Esophagus muscularis mucosa (tissue), 4 donors: Measurements from ENCODE around the gene SCGB1C1. TPM values are rescaled to one million over a fixed set of nuclear protein-coding genes. Genes with fewer than 3 reads are reported as not detected.
"Not testable (repeated sequence)": the region's sequence is repeated elsewhere in the genome, so short reads cannot be mapped to it uniquely, and the experiment has no call there.

Experiments
- DNase-seq: peaks from one replicate; pipeline ENCODE4 v3.0.0-alpha.2; 2017; ENCODE audit errors: extremely low spot score
- H3K27ac ChIP-seq, 4 donors: fragments of 200-600 bp; sonication (generic); replicated peaks in 1 of 4; 1 replicate in 3 of 4; 2 replicates in 1 of 4; pipeline ENCODE4 v1.5.1; 2016 to 2019; ENCODE audit warnings: mild to moderate bottlenecking in 1 of 4
- H3K27me3 ChIP-seq, 4 donors: fragments of 200-600 bp; sonication (generic); one replicate each; pipeline versions ENCODE4 v1.5.1 to v1.6.0; 2016 to 2019
- H3K36me3 ChIP-seq, 4 donors: fragments of 200-600 bp; sonication (generic); one replicate each; pipeline ENCODE4 v1.5.1; 2016 to 2019
- H3K4me1 ChIP-seq, 4 donors: fragments of 200-600 bp; sonication (generic); one replicate each; pipeline ENCODE4 v1.5.1; 2016 to 2019
- H3K4me3 ChIP-seq, 4 donors: fragments of 200-600 bp; sonication (generic); 1 replicate in 2 of 4; 2 replicates in 2 of 4; pipeline ENCODE4 v1.5.1; 2016 to 2019; ENCODE audit warnings: mild to moderate bottlenecking in 4 of 4, moderate library complexity in 1 of 4
- H3K9me3 ChIP-seq, 4 donors: fragments of 200-600 bp; sonication (generic); 1 replicate in 3 of 4; 2 replicates in 1 of 4; pipeline ENCODE4 v1.5.1; 2016 to 2019
- EP300 ChIP-seq: sonication (generic); formaldehyde crosslinking; IDR thresholded peaks from one replicate; pipeline ENCODE4 v1.6.1; 2017; ENCODE audit warnings: antibody characterized with exemption
- POLR2A ChIP-seq: fragments of 450-650 bp; IDR thresholded peaks from one replicate; pipeline ENCODE4 v1.6.1; 2017; ENCODE audit warnings: antibody characterized with exemption, moderate library complexity, mild to moderate bottlenecking, low read depth
- POLR2AphosphoS5 ChIP-seq, 2 donors: sonication (generic); formaldehyde crosslinking; IDR thresholded peaks; one replicate each; pipeline ENCODE4 v1.6.1; 2017; ENCODE audit warnings: antibody characterized with exemption in 2 of 2
- WGBS: methylation state at CpG from one replicate; pipeline ENCODE4 v1.1.5; 2018; 5-methylcytosine and 5-hydroxymethylcytosine counted together
- intact Hi-C: fragments of 100-400 bp; cut with DNase I; formaldehyde crosslinking; loops from one replicate; pipeline ENCODE4 v1.15.1; 2023
- total RNA-seq, 4 donors: library from RNA; depleted of rRNA; stranded (reverse); fragments of >200 nt; gene quantifications; one replicate each; pipeline versions ENCODE4 v1.1.0 to v1.2.1, GENCODE V29; 2016
- TF ChIP-seq, protein P1 (sequence below), 3 experiments: fragments of 200-600 bp in 2 of 3; fragments of 450-650 bp in 1 of 3; sonication (generic) in 2 of 3; IDR thresholded peaks; one replicate each; pipeline ENCODE4 v1.5.1; 2017 to 2019; ENCODE audit warnings: antibody characterized with exemption in 3 of 3, mild to moderate bottlenecking in 2 of 3, moderate library complexity in 1 of 3

SCGB1C1 gene
- total RNA-seq, 4 donors from 2014 or later: not detected

DNA sequence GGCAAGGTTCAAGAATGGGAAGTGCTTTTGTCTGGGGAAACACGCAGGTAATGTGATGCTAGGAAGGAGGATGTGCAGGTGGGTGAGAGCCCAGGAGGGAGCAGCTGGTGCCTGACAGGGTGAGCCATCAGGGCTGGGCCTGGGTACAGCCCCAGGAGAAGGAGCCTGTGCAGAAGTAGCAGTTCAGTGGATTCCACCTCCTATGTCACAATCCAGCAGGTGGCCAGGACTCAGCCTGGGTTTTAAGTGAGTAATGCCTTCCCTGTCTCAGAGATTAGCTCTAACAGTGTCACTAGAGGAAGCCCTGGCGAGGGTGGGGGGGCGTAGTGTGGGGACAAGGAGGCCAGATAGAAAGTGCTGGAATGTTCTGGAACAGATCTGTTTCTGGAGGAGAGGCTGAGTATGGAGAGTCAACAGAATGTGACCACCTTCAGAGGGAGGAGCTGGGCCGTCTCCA is 22.7 kb downstream of the SCGB1C1 start:
- DNase-seq: no peak
- 84% methylated on average over 4 of the region's 4 CpGs for WGBS
- H3K36me3 ChIP-seq: peaks cover 44 to 85% (median 73%) of the 10 kb centered on the region in 4 donors
- intact Hi-C loops: no loop called here
- H3K9me3 ChIP-seq: no peaks in the 10 kb centered on the region
- TF ChIP-seq, protein P1, sequence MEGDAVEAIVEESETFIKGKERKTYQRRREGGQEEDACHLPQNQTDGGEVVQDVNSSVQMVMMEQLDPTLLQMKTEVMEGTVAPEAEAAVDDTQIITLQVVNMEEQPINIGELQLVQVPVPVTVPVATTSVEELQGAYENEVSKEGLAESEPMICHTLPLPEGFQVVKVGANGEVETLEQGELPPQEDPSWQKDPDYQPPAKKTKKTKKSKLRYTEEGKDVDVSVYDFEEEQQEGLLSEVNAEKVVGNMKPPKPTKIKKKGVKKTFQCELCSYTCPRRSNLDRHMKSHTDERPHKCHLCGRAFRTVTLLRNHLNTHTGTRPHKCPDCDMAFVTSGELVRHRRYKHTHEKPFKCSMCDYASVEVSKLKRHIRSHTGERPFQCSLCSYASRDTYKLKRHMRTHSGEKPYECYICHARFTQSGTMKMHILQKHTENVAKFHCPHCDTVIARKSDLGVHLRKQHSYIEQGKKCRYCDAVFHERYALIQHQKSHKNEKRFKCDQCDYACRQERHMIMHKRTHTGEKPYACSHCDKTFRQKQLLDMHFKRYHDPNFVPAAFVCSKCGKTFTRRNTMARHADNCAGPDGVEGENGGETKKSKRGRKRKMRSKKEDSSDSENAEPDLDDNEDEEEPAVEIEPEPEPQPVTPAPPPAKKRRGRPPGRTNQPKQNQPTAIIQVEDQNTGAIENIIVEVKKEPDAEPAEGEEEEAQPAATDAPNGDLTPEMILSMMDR (IDR thresholded peaks at IDR 0.05): no peak
- TF ChIP-seq EP300: no peak
- TF ChIP-seq POLR2A: no peak
- TF ChIP-seq POLR2AphosphoS5 (IDR thresholded peaks at IDR 0.05): no peak
- H3K27me3 ChIP-seq: no peaks in the 10 kb centered on the region
- H3K4me3 ChIP-seq: no peak overlapping the region
- no peak overlapping the region for H3K27ac ChIP-seq
- peaks cover 6 to 24% (median 10%) of the 10 kb centered on the region in 4 donors for H3K4me1 ChIP-seq

DNA sequence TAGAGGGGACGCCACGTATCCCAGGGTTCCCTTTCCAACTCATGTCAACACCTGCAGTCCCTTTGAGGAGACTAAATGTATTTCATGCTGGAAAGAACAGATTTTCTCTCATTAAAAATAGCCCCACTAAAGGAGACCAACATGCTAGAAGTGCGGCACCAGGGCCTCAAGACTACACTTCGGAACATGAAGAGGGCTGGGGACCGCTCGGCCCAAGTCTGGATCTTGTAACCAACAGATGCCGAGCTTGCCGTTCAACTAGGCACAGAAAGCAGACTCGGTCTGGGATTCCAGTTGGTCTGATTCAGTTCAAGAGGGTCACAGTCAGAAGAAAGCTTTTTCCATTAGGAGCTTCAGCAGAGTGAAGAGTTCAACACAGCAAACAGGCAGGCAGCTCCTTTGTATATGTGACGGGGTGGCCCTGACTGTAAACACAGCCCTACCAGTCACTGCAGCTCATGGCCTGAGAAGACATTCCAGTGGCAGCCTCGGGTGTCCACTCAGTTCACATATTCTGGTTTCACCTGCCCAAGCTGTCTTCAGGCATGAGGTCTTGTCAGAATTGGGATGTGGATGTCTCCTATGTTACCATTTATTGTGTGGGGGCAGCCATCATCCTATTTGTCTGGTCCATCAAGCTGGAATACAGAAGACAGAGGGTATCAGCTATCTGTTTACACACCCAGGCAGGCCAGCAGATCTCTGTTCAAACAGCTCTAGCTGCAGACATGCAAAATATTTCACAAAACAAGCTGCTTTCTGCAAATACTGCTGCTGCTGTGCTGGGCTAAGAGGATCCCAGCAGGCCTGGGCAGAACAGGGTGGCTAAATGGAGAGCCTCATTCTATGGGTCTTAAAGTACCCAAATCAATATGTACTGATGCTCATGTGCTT is 23.4 kb downstream of the SCGB1C1 start:
- no peak for DNase-seq
- peaks cover 37 to 78% (median 66%) of the 10 kb centered on the region in 4 donors for H3K36me3 ChIP-seq
- H3K27ac ChIP-seq: no peak overlapping the region
- peaks cover 0 to 17% (median 5%) of the 10 kb centered on the region in 4 donors for H3K4me1 ChIP-seq
- WGBS: 80% methylated on average over 10 of the region's 11 CpGs
- H3K27me3 ChIP-seq: no peaks in the 10 kb centered on the region
- intact Hi-C loops: no loop called here
- H3K4me3 ChIP-seq: no peak overlapping the region
- H3K9me3 ChIP-seq: no peaks in the 10 kb centered on the region
- TF ChIP-seq EP300 (no peak), POLR2A (no peak), POLR2AphosphoS5 (IDR thresholded peaks at IDR 0.05) (no peak)
- TF ChIP-seq, protein P1 (IDR thresholded peaks at IDR 0.05): no peak

DNA sequence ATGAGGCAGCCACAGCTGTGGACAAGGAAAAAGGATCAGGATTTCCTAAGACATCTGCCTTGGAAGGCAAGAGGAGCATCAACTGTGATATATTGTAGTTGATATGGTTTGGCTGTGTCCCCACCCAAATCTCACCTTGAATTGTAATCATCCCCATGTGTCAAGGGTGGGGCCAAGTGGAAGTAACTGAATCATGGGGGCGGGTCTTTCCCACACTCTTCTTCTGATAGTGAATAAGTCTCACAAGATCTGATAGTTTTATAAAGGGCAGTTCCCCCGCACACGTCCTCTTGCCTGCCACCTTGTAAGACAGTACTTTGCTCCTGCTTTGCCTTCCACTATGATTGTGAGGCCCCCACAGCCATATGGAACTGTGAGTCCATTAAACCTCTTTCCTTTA is 24.8 kb downstream of the SCGB1C1 start:
- no peak for TF ChIP-seq EP300
- TF ChIP-seq, protein P1 (IDR thresholded peaks at IDR 0.05): no peak
- no peak for TF ChIP-seq POLR2A
- TF ChIP-seq POLR2AphosphoS5 (IDR thresholded peaks at IDR 0.05): no peak
- intact Hi-C loops: no loop called here
- 93% methylated on average over 3 of the region's 3 CpGs for WGBS
- Histone ChIP-seq H3K27me3 (no peaks in the 10 kb centered on the region), H3K4me3 (no peak overlapping the region), H3K9me3 (no peaks in the 10 kb centered on the region), H3K36me3 (peaks cover 24 to 69% (median 58%) of the 10 kb centered on the region in 4 donors), H3K4me1 (peaks cover 0 to 15% (median 7%) of the 10 kb centered on the region in 4 donors), H3K27ac (no peak overlapping the region)
- DNase-seq: no peak

DNA sequence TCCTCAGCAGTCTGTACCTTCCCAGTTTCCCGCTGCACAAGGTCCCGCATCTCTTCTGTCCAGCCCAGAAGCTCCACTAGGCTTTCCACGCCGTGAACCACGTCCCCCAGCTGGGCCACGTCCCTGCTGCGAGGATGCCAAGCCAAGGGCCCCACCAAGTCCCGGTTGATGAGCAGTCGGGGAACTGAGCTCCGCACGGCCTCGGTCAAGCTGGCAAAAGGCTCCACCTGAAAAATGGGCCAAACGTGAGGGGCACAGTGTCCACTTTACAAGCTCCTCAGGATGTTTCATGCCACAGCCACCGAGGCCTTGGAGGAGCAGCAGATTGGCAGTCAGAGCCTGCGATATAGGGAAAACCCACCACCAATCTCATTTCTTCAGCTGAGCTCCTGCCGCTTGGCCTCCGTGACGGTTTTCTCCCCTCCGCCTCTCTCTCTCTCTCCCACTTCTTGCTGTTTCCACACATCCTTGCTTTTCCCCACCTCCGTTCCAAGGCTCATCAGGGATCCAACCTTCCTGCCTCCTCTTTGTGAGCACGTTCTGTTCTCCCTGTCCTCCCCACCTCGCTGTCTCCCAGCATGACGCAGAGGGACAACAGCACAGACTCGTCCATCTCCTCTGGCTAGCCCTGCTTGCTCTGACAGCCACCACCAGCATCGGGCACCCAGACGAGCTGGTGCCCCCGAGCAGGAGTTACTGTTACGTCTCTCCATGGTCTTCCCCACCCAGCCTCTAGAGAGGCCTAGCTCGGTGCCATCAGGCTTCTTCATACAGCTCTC is 26.1 kb downstream of the SCGB1C1 start:
- 90% methylated on average over 29 of the region's 29 CpGs for WGBS
- H3K27ac ChIP-seq: peak overlapping the region in 1 of 4 donors; percentile 44
- TF ChIP-seq POLR2AphosphoS5 (IDR thresholded peaks at IDR 0.05) (no peak), EP300 (no peak), POLR2A (no peak)
- TF ChIP-seq, protein P1 (IDR thresholded peaks at IDR 0.05): no peak
- H3K9me3 ChIP-seq: no peaks in the 10 kb centered on the region
- H3K36me3 ChIP-seq: peaks cover 13 to 64% (median 48%) of the 10 kb centered on the region in 4 donors
- H3K27me3 ChIP-seq: no peaks in the 10 kb centered on the region
- peaks cover 0 to 23% (median 12%) of the 10 kb centered on the region in 4 donors for H3K4me1 ChIP-seq
- H3K4me3 ChIP-seq: no peak overlapping the region
- no peak for DNase-seq
- intact Hi-C loops: no loop called here

DNA sequence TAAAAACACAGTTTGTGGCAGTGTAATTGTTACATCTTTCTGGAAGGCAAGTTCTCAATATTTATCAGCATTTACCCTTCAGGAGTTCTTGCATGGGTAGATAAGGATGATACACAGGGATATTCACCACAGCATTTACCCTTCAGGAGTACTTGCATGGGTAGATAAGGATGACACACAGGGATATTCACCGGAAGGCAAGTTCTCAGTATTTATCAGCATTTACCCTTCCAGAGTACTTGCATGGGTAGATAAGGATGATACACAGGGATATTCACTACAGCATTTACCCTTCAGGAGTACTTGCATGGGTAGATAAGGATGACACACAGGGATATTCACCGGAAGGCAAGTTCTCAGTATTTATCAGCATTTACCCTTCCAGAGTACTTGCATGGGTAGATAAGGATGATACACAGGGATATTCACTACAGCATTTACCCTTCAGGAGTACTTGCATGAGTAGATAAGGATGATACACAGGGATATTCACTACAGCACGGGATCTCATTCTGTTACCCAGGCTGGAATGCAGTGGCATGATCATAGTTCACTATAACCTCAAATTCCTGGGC is 27.9 kb downstream of the SCGB1C1 start:
- Histone ChIP-seq H3K4me1 (peaks cover 0 to 28% (median 16%) of the 10 kb centered on the region in 4 donors), H3K27ac (peak overlapping the region in 3 of 4 donors; percentile 73 to 83 (median 82)), H3K36me3 (peaks cover 0 to 49% (median 33%) of the 10 kb centered on the region in 4 donors)
- H3K9me3 ChIP-seq, DNase-seq, H3K4me3 ChIP-seq, H3K27me3 ChIP-seq, intact Hi-C loops: not testable (repeated sequence)
- 88% methylated on average over 3 of the region's 3 CpGs for WGBS
